Left lung (tissue), 10 donors: ENCODE measurements around the gene HSD17B1. TPM values are rescaled to one million over a fixed set of nuclear protein-coding genes. Genes with fewer than 3 reads are reported as not detected.

Experiments used
- ATAC-seq: fragments of 200-7000 bp; cut with Tn5 transposase; one replicate; pipeline ENCODE4 v1.9.1; 2020; ENCODE audit warnings: moderate library complexity
- DNase-seq, 4 donors: peaks; one replicate each; pipeline ENCODE4 v3.0.0-alpha.2; 2013 to 2020
- H3K27ac ChIP-seq, 2 donors: fragments of 200-600 bp; sonication (generic) in 1 of 2; one replicate each; pipeline versions ENCODE4 v1.5.0 to v1.8.0; 2020 to 2021
- H3K27me3 ChIP-seq, 2 donors: fragments of 200-600 bp; sonication (generic) in 1 of 2; one replicate each; pipeline versions ENCODE4 v1.5.0 to v1.8.0; 2020 to 2021
- H3K36me3 ChIP-seq, 2 donors: fragments of 200-600 bp; sonication (generic) in 1 of 2; one replicate each; pipeline versions ENCODE4 v1.5.0 to v1.8.0; 2020 to 2021
- H3K4me1 ChIP-seq, 2 donors: fragments of 200-600 bp; one replicate each; pipeline ENCODE4 v1.8.0; 2021
- H3K4me3 ChIP-seq, 2 donors: fragments of 200-600 bp; sonication (generic) in 1 of 2; one replicate each; pipeline versions ENCODE4 v1.5.0 to v1.8.0; 2020 to 2021; ENCODE audit warnings: mild to moderate bottlenecking in 1 of 2
- H3K9me3 ChIP-seq, 2 donors: fragments of 200-600 bp; sonication (generic) in 1 of 2; one replicate each; pipeline versions ENCODE4 v1.5.0 to v1.8.0; 2020 to 2021
- intact Hi-C, 2 donors: fragments of 100-400 bp; cut with DNase I; formaldehyde crosslinking; loops; one replicate each; pipeline versions ENCODE4 v1.11.2 to v1.14.2; 2022
- polyA plus RNA-seq, 6 donors: library from polyadenylated mRNA; unstranded; fragments of 120-200 nt; gene quantifications; one replicate each; pipeline ENCODE4 v1.2.1, GENCODE V29; 2013; ENCODE audit not compliant: insufficient read length in 6 of 6
- total RNA-seq, 2 donors: library from RNA; stranded (reverse); fragmentation: NEBNext Ultra II Directional; extraction: Animal tissue kit (Norgen Biotek cat#: 25700); gene quantifications; one replicate each; pipeline ENCODE4 v1.2.1, GENCODE V29; 2021
- TF ChIP-seq, protein P1 (sequence below), 2 donors: fragments of 200-600 bp; sonication (generic) in 1 of 2; IDR thresholded peaks; one replicate each; pipeline versions ENCODE4 v1.5.0 to v1.8.0; 2021; ENCODE audit warnings: antibody characterized with exemption in 2 of 2
- donor health status: DM: no; HTN: yes; CAD: no.
- donor health status: DM: no; HTN: no; CAD: no.

HSD17B1 gene
- total and polyA plus RNA-seq, 8 donors: 1.2 to 5.8 (median 4.2) TPM

DNA sequence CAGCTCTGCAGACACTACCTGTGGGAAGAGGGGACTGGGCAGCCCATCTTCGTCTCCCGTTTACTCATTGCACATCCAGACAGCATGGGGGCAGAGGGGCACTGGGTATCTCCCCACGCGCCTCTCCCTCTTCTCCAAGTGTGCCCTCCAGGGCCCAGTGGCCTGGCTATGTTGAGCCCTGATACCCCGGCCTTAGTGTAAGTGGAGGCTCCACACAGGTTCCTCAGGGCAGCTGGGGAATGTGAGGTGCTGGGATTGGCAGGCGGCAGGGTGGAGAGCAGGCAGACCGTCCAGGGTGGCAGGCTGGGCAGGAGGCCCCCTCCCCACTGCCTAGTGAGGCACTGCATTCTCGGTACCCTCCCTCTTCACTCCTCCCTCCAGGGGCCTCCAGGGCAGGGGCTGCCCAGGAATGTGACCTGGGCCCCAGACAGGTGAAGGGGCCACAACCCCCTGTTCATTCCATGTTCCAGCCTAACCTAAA, 29.9 kb upstream of the HSD17B1 start:
- H3K4me3 ChIP-seq: no peak overlapping the region
- H3K27me3 ChIP-seq: no peaks in the 10 kb centered on the region
- no peaks in the 10 kb centered on the region for H3K9me3 ChIP-seq
- TF ChIP-seq, protein P1, sequence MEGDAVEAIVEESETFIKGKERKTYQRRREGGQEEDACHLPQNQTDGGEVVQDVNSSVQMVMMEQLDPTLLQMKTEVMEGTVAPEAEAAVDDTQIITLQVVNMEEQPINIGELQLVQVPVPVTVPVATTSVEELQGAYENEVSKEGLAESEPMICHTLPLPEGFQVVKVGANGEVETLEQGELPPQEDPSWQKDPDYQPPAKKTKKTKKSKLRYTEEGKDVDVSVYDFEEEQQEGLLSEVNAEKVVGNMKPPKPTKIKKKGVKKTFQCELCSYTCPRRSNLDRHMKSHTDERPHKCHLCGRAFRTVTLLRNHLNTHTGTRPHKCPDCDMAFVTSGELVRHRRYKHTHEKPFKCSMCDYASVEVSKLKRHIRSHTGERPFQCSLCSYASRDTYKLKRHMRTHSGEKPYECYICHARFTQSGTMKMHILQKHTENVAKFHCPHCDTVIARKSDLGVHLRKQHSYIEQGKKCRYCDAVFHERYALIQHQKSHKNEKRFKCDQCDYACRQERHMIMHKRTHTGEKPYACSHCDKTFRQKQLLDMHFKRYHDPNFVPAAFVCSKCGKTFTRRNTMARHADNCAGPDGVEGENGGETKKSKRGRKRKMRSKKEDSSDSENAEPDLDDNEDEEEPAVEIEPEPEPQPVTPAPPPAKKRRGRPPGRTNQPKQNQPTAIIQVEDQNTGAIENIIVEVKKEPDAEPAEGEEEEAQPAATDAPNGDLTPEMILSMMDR (IDR thresholded peaks at IDR 0.05): no peak
- H3K36me3 ChIP-seq: peaks cover 0 to 30% of the 10 kb centered on the region in 2 donors
- peaks cover 55 to 70% of the 10 kb centered on the region in 2 donors for H3K4me1 ChIP-seq
- ATAC-seq (no peak), DNase-seq (no peak)
- intact Hi-C loops: no loop called here
- H3K27ac ChIP-seq: peak overlapping the region; percentile 83 to 93

DNA sequence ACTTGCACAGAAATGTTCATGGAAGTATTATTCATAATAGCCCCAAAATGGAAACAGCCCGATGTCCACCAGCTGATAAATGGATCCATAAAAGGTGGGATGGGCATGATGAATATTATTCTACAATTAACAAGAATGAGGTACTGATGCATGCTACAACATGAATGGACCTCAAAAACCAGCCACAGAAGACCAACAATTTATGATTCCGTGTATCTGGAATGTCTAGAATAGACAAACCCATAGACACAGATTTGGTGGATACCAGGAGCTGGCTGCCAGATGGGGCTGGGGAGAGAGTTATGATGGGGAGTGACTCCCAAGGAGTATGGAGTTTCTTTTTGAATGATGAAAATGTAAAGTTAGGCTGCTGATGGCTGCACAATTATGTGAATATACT, 27.5 kb upstream of the HSD17B1 start:
- Histone ChIP-seq H3K9me3 (no peaks in the 10 kb centered on the region), H3K4me3 (no peak overlapping the region), H3K27ac (peak overlapping the region in 1 of 2 donors; percentile 65), H3K36me3 (peaks cover 0 to 30% of the 10 kb centered on the region in 2 donors), H3K4me1 (peaks cover 31 to 51% of the 10 kb centered on the region in 2 donors), H3K27me3 (no peaks in the 10 kb centered on the region)
- intact Hi-C loops: loop anchor here in 1 of 2 donors (5.0 kb wide), 1 partner anchor 203 kb away; no protein-coding TSS in a partner anchor
- TF ChIP-seq, protein P1 (IDR thresholded peaks at IDR 0.05): no peak
- no peak for DNase-seq
- no peak for ATAC-seq

DNA sequence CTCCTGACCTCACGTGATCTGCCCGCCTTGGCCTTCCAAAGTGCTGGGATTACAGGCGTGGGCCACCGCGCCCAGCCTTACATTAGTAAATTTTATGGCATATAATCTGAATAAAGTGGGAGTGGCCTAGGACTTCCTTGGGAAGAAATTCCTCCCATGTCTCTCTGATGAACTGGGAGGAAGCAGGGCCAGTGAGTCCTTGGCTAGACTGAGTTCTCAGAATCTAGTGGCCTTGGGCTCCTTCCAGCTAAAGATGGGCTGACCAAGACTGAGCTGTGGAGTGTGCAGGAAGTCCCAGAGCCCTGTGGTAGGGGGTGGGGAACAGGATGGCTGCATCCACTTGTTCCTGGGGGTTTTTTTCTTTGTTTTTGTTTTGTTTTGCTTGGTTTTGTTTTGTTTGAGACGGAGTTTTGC, 26.7 kb upstream of the HSD17B1 start:
- H3K36me3 ChIP-seq: peaks cover 0 to 26% of the 10 kb centered on the region in 2 donors
- peak overlapping the region; percentile 39 to 65 for H3K27ac ChIP-seq
- H3K27me3 ChIP-seq: no peaks in the 10 kb centered on the region
- no peak for DNase-seq
- intact Hi-C loops: loop anchor here in 1 of 2 donors (5.0 kb wide), 1 partner anchor 204 kb away; no protein-coding TSS in a partner anchor
- TF ChIP-seq, protein P1 (IDR thresholded peaks at IDR 0.05): no peak
- ATAC-seq: peak; percentile 29
- H3K4me3 ChIP-seq: no peak overlapping the region
- H3K9me3 ChIP-seq: no peaks in the 10 kb centered on the region
- peaks cover 24 to 51% of the 10 kb centered on the region in 2 donors for H3K4me1 ChIP-seq

DNA sequence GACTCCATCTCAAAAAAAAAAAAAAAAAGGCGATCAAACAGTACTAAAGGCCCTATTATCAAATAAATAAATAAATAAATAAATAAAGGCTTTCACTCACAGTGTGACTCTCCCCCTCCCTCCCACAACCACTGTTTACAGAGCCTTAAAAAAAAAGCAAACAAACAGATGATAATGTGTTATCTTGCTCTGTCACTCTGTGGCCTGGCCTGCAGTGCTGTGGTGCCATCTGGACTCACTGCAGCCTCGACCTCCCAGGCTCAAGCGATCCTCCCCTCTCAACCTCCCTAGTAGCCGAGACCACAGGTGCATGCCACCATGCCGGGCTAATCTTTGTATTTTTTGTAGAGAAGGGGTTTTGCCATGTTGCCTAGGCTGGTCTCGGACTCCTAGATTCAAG, 24.8 kb upstream of the HSD17B1 start:
- peaks cover 0 to 7% of the 10 kb centered on the region in 2 donors for H3K36me3 ChIP-seq
- H3K4me1 ChIP-seq: peaks cover 12 to 39% of the 10 kb centered on the region in 2 donors
- H3K27me3 ChIP-seq: no peaks in the 10 kb centered on the region
- no peaks in the 10 kb centered on the region for H3K9me3 ChIP-seq
- intact Hi-C loops: loop anchor here in 1 of 2 donors (5.0 kb wide), 1 partner anchor 206 kb away; no protein-coding TSS in a partner anchor
- no peak overlapping the region for H3K4me3 ChIP-seq
- TF ChIP-seq, protein P1 (IDR thresholded peaks at IDR 0.05): no peak
- H3K27ac ChIP-seq: no peak overlapping the region
- no peak for ATAC-seq
- no peak for DNase-seq

DNA sequence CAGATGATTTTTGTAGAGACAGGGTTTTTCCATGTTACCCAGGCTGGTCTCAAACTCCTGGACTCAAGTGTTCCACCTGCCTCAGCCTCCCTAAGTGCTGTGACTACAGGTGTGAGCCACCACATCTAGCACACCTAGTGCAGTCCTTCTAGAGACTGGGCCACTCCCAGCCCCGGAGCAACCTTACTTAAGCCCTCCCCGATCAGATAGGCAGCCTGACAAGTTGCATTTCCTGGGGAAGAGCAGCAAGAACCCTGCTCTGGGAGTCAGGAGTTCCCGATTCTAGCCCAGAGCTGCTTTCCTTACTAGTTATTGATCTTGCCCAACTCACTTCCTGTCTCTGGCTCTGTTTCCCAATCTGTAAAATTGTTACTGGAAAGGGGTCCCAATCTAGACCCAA, 23.7 kb upstream of the HSD17B1 start:
- DNase-seq: no peak
- intact Hi-C loops: loop anchor here in 1 of 2 donors (5.0 kb wide), 1 partner anchor 207 kb away; no protein-coding TSS in a partner anchor

More for the DNA sequence above, 23.7 kb upstream of the HSD17B1 start:
- H3K36me3 ChIP-seq: no peaks in the 10 kb centered on the region
- ATAC-seq: no peak
- H3K27me3 ChIP-seq: no peaks in the 10 kb centered on the region
- H3K4me3 ChIP-seq: no peak overlapping the region
- no peaks in the 10 kb centered on the region for H3K9me3 ChIP-seq
- TF ChIP-seq, protein P1 (IDR thresholded peaks at IDR 0.05): no peak
- peaks cover 12 to 34% of the 10 kb centered on the region in 2 donors for H3K4me1 ChIP-seq
- H3K27ac ChIP-seq: no peak overlapping the region
